Cardiac muscle cell (in vitro differentiated cells and primary cell): ENCODE measurements around the gene APBB2. TPM values are rescaled to one million over a fixed set of nuclear protein-coding genes. Genes with fewer than 3 reads are reported as not detected.

Experiments
- DNase-seq, 2 donors: peaks; one replicate each; pipeline versions ENCODE4 v3.0.0 to v3.0.0-alpha.2; 2010 to 2017; ENCODE audit warnings: low read depth in 1 of 2, low spot score in 1 of 2
- H3K27ac ChIP-seq: fragments of 200-600 bp; sonication (generic); 2 replicates; pipeline ENCODE4 v1.5.1; 2016
- H3K27me3 ChIP-seq: fragments of 200-600 bp; sonication (generic); 2 replicates; pipeline ENCODE4 v1.6.0; 2016; ENCODE audit warnings: control low read depth
- H3K36me3 ChIP-seq: fragments of 200-600 bp; sonication (generic); 2 replicates; pipeline ENCODE4 v1.5.1; 2016; ENCODE audit warnings: control low read depth
- H3K4me1 ChIP-seq: fragments of 200-600 bp; sonication (generic); 2 replicates; pipeline ENCODE4 v1.8.1; 2017; ENCODE audit warnings: low read depth, mild to moderate bottlenecking, mixed run types
- H3K4me3 ChIP-seq: fragments of 200-600 bp; sonication (generic); 2 replicates; pipeline ENCODE4 v1.5.1; 2016; ENCODE audit warnings: mild to moderate bottlenecking
- H3K9me3 ChIP-seq: fragments of 200-600 bp; sonication (generic); 2 replicates; pipeline ENCODE4 v1.5.1; 2017; ENCODE audit warnings: low read depth, mild to moderate bottlenecking, control low read depth
- polyA plus RNA-seq: library from polyadenylated mRNA; unstranded; fragments of >200 nt; fragmentation: Nextera tagmentation; extraction: Ambion mirVana; gene quantifications from 2 replicates; pipeline ENCODE4 v1.2.1, GENCODE V29; 2016
- total RNA-seq: library from RNA; depleted of rRNA; stranded (reverse); fragments of >200 nt; gene quantifications from 2 replicates; pipeline ENCODE4 v1.2.3, GENCODE V29; 2016
- TF ChIP-seq, protein P1 (sequence below): IDR thresholded peaks from 2 replicates; pipeline ENCODE4 v1.5.1; 2012; ENCODE audit warnings: low read depth, mild to moderate bottlenecking, low read length

The APBB2 gene
- total RNA-seq, result 11.4 and 14.9 TPM in 2 replicates
- 4.6 and 9.9 TPM in 2 replicates for polyA plus RNA-seq

DNA sequence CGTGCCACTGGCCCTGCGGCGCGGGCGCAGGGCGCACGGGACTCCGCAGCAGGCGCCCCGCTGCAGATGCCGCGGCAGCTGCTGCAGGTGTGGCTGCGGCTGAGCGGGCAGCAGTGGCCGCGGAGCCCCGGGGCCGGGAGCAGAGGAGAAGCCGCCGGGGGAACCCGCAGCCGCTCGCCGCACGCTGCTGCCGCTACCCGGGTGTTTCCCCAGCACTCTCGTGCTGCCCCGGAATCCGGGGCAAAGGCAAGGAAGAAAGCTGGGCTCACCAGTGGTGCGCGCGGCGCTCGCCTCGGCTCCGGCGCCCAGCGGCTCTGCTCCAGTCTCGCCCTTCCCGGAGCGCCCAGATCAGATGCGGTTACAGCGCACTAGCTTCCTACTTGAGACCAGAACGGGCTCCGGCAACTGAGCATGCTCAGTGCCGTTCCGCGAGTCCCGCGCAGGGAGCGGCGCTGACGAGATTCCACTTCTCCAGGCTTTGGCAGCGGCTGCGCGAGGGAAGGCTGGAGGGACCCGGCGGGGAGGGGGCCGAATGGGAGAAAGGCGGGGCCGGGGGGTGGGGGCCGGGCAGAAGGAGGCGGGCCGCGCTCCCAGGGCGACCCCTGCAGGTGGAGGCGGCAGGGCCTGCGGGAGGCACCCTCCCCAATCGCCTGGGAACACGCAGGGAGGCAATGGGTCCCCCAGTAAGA is at the start of gene APBB2:
TSS of gene APBB2 (minus strand) at position 407 of the 689 bp plus-strand sequence. CDS start 181,288 bp downstream, outside the sequence.
- Histone ChIP-seq H3K4me3 (peak within 1 kb of the TSS; percentile 79), H3K9me3 (no peaks in the 10 kb centered on the region), H3K27ac (peak within 1 kb of the TSS; percentile 56), H3K27me3 (peaks cover 12% of the 10 kb centered on the region), H3K4me1 (peaks cover 4% of the 10 kb centered on the region), H3K36me3 (no peaks in the 10 kb centered on the region)
- DNase-seq, result peak; percentile 98 to 99
- TF ChIP-seq, protein P1, sequence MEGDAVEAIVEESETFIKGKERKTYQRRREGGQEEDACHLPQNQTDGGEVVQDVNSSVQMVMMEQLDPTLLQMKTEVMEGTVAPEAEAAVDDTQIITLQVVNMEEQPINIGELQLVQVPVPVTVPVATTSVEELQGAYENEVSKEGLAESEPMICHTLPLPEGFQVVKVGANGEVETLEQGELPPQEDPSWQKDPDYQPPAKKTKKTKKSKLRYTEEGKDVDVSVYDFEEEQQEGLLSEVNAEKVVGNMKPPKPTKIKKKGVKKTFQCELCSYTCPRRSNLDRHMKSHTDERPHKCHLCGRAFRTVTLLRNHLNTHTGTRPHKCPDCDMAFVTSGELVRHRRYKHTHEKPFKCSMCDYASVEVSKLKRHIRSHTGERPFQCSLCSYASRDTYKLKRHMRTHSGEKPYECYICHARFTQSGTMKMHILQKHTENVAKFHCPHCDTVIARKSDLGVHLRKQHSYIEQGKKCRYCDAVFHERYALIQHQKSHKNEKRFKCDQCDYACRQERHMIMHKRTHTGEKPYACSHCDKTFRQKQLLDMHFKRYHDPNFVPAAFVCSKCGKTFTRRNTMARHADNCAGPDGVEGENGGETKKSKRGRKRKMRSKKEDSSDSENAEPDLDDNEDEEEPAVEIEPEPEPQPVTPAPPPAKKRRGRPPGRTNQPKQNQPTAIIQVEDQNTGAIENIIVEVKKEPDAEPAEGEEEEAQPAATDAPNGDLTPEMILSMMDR, result peak; percentile 69

DNA sequence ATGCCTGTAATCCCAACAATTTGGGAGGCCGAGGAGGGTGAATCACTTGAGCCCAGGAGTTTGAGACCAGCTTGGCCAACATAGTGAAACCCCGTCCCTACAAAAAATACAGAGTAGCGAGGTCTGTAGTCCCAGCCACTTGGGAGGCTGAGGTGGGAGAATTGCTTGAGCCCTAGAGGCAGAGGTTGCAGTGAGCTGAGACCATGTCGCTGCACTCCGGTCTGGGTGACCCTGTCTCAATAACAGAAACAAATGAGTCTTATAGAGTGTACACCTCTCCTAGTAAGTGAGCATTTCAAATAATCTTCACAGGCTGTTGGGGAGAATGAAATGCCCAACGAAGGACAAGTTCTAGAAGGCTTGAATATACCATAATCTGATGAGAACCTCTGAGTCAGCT is 47.9 kb upstream of the APBB2 start:
- Histone ChIP-seq H3K36me3 (no peaks in the 10 kb centered on the region), H3K27ac (no peak overlapping the region), H3K27me3 (peaks cover 13% of the 10 kb centered on the region), H3K4me3 (no peak overlapping the region), H3K9me3 (peaks cover 2% of the 10 kb centered on the region), H3K4me1 (no peaks in the 10 kb centered on the region)
- TF ChIP-seq, protein P1, result no peak
- DNase-seq, result no peak

DNA sequence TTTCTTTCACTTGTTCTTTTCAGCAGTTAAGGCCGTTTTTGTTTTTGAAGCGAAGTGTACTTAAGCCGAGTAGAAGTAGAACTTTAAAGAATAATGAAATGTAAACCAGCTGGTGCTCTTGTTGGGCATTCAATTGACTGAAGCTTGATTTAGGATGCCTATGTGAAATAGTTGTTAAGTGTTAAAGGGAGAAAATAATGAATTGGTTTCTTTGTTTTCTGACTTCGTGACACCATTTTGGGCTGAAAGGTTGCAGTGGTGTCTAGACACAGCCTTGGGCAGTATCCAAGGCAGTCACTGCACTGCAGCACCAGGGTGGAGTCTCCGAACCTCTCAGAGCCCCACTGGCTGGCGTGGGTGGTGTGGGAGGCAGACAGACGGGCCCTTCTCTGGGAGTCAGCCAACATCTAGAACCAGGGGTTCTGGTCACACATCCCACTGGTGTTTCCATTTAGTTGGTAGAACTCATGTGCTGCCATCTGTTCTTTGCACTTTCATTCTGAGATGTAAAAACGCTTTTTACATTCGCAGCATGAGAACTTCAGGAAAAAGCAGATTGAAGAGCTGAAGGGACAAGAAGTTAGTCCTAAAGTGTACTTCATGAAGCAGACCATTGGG is 45.9 kb upstream of the APBB2 start:
- DNase-seq, result no peak
- Histone ChIP-seq H3K9me3 (peaks cover 2% of the 10 kb centered on the region), H3K36me3 (no peaks in the 10 kb centered on the region), H3K27me3 (peaks cover 32% of the 10 kb centered on the region), H3K4me1 (no peaks in the 10 kb centered on the region), H3K27ac (no peak overlapping the region), H3K4me3 (no peak overlapping the region)
- TF ChIP-seq, protein P1, result no peak

DNA sequence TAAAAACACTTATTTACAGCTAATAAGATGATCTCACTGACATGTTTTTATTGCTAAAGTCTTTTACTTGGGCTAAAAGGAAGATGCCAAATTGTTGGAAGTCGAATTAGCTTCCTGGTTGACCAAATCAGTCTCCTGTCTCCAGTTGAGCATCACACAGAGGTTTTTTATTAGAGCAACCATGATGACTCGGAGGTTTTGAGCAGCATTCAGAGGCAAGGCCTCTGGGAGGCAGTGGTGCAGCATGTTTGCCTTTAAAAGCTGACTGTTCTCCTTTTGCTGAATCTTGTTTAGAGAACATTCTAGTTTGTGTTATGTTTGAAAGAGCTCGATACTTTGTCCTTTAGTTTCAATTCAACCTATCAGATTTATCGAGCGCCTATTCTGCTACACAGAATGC is 44.4 kb upstream of the APBB2 start:
- no peaks in the 10 kb centered on the region for H3K4me1 ChIP-seq
- no peaks in the 10 kb centered on the region for H3K9me3 ChIP-seq
- H3K27me3 ChIP-seq, result peaks cover 33% of the 10 kb centered on the region
- TF ChIP-seq, protein P1, result peak; percentile 57
- H3K27ac ChIP-seq, result no peak overlapping the region
- H3K4me3 ChIP-seq, result no peak overlapping the region
- H3K36me3 ChIP-seq, result no peaks in the 10 kb centered on the region
- peak; percentile 39 to 75 for DNase-seq

DNA sequence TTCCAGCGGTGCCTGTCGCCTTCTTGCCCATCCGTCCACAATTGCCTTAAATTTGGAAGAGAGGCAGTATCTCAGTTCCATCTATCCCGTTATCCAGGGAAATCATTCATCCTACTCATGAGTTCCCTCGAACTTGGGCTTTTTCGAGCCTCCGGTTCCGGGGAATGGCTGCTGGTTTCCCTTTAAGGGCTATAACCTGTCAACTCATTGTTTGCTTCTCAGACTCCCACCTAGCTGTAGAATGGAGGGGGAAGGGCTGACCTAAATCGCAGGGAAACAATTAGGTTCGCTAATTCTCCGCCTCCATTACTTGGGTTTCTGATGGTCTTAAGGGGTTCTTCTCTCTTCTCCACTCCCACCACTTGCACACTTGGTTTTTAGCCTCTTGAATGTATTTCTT is 43.6 kb upstream of the APBB2 start:
- TF ChIP-seq, protein P1, result no peak
- Histone ChIP-seq H3K4me3 (peak overlapping the region; percentile 48), H3K27ac (no peak overlapping the region), H3K27me3 (peaks cover 33% of the 10 kb centered on the region), H3K36me3 (no peaks in the 10 kb centered on the region), H3K4me1 (no peaks in the 10 kb centered on the region), H3K9me3 (no peaks in the 10 kb centered on the region)
- DNase-seq, result no peak
